Kidney capillary endothelial cell (primary cell): ENCODE data around the gene MDFI.

ENCODE experiments used
- DNase-seq: peaks from one replicate; pipeline ENCODE4 v3.0.0-alpha.2; 2018; ENCODE audit warnings: low spot score

The MDFI gene

DNA sequence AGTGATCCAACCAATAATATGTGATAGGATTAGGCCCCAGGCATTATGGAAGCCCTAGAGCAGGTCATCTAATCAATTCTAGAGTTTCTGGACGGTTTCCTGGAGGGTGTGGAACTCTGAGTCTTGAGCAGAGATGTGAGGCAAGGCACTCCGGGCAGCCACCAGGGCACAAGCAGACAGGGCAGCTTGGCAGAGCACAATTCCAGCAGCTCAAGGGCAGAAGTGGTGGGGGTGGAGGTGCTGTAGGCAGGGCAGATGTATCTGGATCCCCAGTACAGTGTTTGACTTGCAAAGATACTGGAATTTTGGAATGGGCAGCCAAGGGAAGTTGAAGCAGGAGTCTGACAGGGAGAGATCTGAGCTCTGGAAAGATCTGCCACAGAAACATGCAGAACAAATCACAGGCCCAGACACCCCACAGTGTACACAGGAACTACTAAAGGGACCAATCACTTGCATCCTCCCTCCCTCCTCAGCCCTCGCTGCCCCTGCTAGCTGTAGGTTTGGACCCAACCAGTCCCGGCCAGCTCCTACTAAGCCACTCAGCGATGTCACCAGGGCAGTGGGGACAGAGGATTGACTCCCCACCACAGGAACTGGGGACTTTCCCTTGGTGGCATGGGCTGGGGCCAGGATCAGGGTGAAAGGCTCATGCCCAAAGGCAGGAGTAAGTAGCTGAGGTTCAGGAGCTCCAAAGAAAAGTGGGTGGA is 50.1 kb downstream of the MDFI start:
- DNase-seq = no peak

- no peak for DNase-seq
These were observed 51.1 kb downstream of the MDFI start for GRCh38 chr6:41689171-41690008.

DNA sequence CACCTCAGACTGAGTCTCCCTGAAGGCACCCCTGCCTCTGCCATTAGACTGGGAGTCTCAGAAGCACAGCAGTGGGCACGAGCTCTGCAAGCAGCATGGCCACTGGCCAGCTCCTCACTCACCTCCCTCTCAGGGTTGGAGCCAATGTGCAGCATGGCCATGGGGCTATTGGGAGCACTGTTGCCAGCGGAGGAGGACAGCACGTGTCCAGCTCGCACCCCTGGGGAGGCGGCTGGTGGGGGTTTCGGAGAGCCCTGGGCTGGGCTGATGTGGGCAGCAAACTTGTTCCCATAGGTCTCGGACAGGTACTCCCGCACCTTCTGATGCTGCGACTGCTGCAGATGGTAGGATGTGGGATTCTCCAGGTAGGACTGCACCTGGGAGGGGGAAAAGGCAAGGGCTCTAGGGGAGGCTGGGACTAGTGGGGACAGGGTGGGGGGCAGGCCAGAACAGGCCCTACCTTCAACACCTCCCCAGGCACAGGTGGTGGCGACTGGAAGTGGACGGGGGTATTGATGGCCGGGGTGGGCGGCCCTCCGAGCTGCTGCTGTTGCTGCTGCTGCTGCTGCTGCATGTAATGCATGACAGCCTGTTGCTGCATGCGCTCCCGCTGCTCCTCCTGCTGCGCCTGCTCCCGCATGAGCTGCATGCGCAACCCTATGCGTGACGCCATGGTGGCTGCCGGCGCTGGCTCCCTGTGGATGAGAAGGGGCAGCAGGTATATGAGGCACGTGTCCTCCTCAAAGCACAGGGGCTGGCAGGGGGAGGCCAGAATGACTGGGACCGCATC is 52.5 kb downstream of the MDFI start:
- no peak for DNase-seq

GRCh38 chr6:41691426-41692079 is 53.3 kb downstream of the MDFI start:
- no peak for DNase-seq

DNA sequence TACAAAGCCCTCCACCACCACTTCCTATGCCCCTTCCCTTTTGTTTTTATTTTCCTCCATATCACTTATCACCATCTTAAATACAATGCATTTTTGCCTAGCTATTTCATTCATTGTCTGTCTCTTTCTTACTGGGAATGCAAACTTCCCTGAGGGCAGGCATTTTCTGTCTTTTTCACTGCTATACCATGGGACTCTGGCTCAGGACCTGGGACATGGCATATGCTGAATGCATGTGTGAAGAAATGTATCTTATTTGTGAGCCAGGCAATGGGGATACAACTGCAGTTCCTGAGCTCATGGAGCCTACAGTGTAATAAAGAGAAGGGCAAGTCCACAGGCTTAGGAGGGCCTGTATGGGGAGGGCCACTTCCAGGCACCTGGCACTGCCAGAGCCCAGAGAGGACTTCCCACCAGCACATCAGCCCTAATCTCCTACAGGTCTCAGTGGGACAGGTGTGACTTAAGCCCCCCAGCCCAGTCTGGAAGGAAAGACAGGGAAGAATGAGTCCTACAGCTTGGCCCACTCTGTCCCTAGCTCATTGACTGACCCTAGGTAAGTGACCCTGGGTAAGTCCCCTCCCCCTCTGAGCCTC is 53.9 kb downstream of the MDFI start:
- DNase-seq = no peak

- DNase-seq = no peak
These were observed 54.5 kb downstream of the MDFI start for GRCh38 chr6:41692730-41693129.

GRCh38 chr6:41693281-41694240 is 55.3 kb downstream of the MDFI start:
- no peak for DNase-seq

- no peak for DNase-seq
These were observed 56.7 kb downstream of the MDFI start for GRCh38 chr6:41694815-41695526.

DNA sequence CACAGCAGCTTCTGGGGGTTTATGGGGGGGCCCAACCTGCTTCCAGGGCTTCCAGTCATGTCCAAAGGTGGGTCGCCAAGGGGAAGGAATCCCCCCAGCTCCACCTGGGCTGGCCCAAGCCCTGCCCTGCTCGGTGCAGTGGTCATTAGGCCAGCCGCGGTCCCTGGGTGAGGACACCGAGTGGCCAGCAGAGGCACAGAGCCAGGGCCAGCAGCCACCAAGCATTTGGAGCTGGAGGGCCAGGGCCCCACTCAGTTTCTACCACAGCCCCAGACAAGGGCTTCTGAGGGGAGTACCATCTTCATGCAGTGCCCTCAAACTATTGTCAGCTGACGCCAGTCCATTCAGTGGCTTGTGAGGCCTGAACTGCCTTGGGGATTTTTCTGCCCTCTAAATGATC is 57.6 kb downstream of the MDFI start:
- DNase-seq = no peak

DNA sequence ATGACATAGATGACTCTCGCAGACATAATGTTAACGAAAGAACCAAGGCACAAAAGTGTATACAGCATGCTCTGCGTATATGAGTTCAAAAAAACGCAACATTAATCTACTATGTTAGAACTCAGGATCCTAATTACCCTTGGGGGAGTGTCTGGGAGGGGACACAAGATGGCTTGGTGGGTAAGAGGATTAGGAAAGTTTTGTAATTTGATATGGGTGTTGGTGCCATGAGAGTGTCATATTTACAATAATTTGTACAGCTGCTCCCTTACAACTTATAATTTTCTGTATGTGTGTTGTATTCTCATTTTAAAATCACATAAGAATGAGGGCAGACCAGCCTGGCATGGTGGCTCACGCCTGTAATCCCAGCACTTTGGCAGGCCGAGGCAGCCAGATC is 58.5 kb downstream of the MDFI start:
- DNase-seq = no peak

DNA sequence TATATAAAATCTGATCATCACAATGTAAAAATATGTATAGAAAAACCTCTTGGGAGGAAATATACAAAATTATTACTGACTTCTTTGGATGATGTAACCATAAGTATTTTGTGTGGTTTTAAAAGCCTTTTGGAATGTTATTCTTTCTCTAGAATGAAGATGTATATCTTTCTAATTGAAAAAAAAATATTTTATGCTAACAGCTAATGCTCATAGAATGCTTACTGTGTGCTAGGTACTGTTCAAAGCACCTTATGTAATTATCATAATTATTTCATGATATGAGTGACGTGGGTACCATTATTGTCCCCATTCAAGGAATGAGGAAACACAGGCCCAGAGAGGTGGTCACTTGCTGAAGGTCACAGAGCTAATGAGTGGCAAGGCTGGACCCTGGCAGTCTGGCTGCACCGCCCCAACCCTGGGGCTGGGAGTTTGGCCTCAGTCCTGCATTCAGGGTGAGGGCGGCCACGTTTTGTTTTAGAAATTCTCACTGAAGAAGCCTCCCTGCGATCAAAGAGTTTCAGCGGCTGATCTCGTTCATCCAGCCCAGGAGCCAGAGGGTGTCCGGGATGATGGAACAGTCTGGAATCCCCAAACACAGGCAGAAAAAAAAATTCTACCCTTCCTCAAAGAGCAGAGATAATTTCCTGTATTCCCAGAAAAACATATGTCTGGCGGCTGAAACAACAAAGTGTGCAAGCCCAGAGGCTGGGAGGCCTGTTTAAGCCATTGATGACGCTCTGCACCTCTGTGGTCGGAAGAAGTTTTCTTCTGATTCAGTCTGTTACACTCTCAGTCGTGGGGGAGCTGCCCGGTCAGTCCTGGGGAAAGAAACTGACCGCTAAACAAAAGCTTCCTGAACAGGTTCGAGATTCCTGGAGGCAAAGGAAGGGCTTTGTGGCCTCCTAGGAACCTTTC is 59.9 kb downstream of the MDFI start:
- peak; percentile 21 for DNase-seq

DNA sequence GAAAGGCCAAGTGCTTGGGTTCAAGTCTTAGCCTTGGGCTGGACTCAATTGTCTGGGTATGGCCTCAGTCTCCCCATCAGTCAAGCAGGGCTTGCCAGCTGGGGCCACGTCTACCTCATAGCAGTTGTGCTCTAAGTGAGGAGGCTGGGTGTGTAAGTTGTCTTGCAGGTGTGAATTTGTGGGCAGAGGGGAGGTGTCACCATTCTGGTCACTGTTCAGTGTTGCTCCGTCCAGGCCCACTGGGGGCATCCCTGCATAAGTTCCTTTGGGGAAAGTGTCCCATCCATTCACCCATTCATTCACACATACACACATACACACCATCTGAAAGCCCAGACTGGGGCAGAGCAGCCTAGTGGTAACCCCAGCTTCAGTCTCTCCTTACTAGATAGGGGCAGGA is 60.8 kb downstream of the MDFI start:
- no peak for DNase-seq

DNA sequence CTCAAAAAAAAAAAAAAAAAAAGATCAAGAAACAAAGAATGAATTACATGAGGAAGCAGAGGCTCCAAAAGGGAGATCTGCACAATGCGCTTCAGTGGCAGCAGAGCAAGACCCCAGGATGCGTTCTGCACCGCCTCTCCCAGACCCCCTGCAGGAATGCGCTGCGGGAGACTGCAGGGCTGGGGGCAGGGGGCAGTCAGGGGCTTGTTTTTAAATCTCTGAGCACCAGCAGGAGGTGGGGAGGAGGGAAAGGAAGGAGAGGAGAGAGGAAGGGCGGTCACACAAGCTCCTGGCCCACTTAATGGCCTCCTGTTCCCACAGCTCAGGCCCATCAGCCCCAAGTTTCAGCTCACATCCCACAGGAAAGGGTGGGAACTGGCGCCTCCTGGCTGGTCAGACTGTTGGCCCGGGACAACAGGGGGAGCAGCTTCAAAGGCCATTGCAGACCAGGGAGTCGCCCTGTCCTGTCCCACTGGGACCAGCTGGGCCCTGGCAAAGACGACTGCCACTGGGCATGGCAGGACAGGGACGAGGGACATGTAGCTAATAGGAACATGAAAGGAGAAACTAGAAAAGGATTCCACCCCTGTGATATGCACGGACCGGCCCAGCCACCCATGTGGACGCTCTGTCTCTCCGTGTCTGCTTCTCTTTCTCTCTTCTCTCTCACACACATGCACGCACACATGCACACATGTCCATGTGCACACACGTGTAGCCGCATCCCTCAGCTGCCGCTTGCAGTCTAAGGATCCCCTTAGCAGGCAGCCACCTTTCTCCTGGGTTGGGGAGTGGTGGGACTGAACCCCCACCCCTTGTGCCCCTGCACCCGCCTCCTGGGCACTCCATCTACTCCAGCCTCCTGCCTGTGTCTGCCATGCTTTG is 62.4 kb downstream of the MDFI start:
- DNase-seq = no peak

- DNase-seq = no peak
These were observed 63.9 kb downstream of the MDFI start for GRCh38 chr6:41702089-41702745.

GRCh38 chr6:41702771-41703494 is 64.7 kb downstream of the MDFI start:
- no peak for DNase-seq
